GM18508 (cell line): ENCODE data around the gene RABGAP1L.
"Not testable (repeated sequence)": the region's sequence is repeated elsewhere in the genome, so short reads cannot be mapped to it uniquely, and the experiment has no call there.

Experiments
- ATAC-seq: cut with Tn5 transposase; IDR thresholded peaks from one replicate; pipeline ENCODE4 v1.9.1; 2021; ENCODE audit warnings: moderate number of reproducible peaks; ENCODE audit not compliant: insufficient read depth, unreplicated experiment

RABGAP1L gene

DNA sequence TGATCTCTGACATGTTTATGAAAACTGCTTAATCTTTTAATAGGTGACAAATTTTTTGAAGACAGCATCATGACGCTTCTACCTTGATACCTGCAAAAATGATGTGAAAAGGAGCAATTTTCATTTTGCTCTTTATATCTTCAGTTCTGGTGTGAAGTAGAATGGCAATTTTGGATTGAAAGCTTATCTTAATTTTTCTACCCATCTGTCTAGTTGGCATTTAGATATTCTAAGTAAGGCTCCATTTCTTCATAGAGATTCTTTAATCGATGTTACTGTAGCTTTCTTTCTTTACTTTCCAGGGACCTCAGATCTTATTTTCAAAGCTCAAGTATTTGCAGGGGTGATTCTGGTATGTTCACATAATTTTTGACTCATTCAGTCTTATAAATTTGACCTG, 256.2 kb downstream of the RABGAP1L start:
- no peak for ATAC-seq

DNA sequence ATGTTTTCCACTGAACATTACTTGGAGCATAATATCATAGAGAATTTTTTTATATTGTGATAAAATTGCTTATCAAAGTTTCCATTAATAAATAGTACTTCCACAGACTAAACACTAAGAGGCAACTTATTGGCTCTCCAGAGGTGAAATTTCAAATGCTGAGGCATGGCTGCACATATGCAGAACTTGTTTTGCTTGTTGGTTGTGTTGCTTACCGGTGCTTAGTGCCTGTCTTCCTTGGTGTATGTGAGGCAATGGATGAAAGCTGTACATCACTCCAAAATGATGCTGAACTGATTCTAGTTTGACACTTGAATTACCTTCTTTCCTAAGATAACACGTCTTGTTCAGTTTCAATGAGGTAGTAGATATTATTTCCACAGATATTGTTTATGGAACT, 258.6 kb downstream of the RABGAP1L start:
- no peak for ATAC-seq

DNA sequence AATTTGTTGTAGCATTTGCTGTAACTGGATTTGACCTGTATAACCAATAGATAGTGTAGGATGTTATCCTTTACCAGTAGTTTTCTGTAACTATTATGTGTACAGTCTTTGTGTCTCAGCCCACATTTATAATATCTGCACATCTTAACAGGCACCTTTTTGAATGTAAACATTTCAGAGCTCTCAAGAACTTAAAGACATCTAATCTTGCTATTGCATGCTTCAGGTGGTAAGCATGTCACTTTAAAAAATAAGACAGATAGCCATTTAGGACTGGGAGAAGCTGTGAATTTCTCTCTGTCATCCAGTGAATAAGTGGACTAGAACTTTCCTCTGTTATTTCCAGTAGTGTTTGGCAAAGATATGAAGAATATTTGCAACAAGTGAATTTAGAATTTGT, 265.8 kb downstream of the RABGAP1L start:
- ATAC-seq: no peak

DNA sequence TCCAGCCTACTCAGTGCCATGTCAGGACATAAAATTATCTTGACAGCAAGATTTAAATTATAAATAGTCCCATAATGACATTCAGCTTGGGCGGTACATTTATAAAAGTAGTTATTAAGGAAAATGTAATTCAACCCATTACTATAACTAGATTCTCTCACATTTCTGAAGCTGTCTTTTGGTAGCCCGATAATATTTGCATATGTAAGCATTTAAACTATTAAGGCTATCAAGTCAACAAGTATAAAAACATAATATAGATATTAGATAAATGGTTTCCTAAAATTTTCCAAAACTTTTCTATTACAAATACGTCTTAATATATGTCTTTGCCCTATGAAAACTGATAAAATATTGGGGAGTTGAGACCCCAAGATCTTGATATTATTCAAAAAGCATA, 266.8 kb downstream of the RABGAP1L start:
- no peak for ATAC-seq

DNA sequence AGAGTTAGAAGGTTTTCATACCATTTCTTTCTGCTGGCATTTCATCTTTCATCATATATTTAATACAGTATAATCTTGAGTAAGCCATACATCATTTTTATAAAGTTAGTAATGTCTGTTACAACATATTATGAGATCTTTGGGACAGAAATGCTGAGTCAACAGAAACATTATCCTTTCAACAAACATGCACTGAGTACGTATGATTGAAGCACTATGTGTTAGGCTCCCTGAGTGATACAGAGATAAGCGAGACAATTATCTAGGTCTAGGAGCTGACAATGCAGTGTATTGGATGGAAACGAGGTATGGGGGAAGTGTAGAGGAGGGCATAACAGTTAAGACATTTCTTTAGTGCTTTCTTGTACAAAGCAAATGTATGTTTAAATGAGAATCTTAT, 268.7 kb downstream of the RABGAP1L start:
- no peak for ATAC-seq

DNA sequence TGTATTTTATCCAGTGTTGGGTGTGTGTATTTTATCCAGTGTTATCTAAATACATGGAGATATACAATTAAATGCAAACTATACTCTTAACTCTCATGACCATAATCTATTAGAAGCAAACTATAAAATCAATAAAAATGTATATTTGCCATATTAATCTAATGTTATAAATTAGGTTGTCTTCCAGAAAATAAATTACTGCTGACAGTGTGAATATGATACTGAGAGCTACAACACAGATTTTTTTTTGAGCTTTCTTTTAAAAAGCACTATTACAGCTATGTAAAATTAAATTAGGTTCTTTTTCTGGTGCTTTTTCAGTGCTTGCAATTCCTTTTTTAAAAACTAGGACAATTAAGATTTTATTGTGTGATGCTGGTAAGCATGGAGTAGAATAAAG, 269.4 kb downstream of the RABGAP1L start:
- no peak for ATAC-seq

DNA sequence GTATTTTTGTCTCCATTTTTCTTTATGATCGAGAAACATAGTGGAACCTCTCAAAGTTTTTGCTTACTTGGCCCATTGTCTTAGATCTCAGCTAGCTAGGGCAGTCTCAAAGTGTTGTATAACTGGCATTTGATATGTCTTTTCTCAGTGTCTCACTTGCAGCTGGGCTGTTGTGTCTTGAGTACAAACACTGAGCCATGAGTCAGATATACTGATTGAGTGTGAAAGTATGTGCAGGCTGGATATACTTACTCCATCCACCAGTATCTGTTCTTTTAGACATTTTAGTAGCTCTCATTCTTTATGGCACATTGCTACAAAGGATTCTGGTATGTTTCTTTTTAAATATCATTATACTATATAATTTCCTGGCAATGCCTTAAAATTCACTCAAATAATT, 274.1 kb downstream of the RABGAP1L start:
- ATAC-seq: no peak

DNA sequence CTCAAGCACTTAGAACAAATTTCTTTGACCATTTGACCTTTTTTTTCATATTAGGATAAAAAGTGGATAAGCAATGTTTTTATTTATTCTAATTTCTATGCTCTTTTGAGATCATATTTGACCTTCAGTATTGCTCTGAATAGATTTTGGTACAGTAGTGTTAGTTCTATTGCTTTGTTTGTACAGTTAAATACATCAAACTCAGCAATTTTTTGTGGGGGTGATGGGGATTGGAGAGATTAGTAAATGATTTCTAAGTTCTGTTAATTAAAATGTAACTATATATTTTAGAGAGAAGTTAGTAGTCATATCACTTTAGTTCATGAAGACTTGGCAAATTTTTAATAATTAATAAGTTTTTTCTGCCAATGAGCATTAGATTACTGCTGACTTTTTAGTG, 286.0 kb downstream of the RABGAP1L start:
- ATAC-seq: no peak

DNA sequence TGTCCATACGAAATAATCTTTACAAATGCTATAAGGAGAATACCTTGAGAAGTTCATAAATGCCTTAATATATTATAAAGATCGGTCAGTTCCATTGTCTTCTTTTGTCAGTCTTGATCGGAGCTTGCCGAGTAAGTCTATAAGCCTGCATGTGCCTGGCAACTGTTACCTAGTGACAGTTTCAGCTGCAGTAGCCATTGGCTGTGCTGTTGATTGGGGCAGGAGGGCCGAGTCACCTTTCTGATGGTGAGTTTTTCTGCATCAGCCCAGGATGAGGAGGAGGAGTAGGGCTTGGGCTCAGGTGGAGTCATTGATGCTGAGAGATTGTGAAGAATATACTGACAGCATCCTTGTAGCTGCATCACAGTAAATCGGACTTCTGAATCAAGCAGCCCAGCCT, 286.5 kb downstream of the RABGAP1L start:
- ATAC-seq: no peak

DNA sequence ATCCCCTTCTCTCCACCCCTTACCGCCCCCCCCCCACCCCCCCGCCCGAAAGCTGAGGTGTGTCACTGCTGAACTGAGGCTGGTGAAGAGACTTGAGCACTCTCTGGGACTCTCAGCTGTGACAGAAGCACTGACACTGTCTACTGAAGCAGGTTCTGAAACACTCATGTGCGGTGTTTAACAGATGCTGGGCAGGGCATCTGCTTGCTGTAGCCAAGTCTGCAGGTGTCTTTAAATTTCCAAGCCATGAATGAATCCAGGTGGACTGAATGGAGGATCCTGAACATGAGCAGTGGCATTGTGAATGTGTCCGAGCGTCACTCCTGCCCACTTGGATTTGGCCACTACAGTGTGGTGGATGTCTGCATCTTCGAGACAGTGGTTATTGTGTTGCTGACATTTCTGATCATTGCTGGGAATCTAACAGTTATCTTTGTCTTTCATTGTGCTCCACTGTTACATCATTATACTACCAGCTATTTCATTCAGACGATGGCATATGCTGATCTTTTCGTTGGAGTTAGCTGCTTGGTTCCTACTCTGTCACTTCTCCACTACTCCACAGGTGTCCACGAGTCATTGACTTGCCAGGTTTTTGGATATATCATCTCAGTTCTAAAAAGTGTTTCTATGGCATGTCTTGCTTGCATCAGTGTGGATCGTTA, 288.7 kb downstream of the RABGAP1L start, which contains the start of gene GPR52:
TSS of gene GPR52 (plus strand) at position 99 of the 665 bp plus-strand sequence. CDS start at position 247, 148 bp downstream.
- ATAC-seq: no peak

DNA sequence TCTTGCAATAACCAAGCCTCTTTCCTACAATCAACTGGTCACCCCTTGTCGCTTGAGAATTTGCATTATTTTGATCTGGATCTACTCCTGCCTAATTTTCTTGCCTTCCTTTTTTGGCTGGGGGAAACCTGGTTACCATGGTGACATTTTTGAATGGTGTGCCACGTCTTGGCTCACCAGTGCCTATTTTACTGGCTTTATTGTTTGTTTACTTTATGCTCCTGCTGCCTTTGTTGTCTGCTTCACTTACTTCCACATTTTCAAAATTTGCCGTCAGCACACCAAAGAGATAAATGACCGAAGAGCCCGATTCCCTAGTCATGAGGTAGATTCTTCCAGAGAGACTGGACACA, 289.2 kb downstream of the RABGAP1L start:
- ATAC-seq: no peak

DNA sequence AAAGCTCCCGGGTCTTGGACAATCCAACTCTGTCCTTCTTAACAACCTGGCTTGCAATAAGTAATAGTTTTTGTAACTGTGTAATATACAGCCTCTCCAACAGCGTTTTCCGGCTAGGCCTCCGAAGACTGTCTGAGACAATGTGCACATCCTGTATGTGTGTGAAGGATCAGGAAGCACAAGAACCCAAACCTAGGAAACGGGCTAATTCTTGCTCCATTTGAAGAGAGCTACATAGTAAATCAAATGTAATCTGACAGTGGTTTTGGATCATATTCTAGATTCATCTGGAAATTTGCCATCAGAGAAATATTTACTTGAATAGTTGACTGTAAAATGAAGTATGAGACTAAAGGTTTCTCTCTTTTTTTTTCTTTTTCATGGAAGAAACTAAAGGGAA, 289.7 kb downstream of the RABGAP1L start:
- ATAC-seq: no peak

DNA sequence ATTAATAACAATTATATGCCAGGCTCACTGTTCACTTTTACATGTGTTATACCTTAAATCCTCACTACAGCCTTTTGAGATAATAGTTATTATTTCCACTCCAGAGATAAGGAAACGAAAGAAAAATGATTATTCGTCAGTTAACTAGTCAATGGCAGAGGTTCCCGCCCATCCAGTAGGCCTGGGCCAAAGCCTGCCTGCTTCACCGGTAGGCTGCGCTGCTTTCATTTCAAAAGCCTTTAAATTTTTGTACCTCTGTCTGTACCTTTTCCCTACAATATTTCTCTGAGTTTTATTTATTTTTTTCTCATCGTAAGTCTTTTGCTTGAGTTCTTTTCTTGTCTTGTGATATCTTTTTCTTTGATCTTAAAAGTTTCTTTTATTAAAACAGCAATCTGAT, 292.1 kb downstream of the RABGAP1L start:
- ATAC-seq: no peak

DNA sequence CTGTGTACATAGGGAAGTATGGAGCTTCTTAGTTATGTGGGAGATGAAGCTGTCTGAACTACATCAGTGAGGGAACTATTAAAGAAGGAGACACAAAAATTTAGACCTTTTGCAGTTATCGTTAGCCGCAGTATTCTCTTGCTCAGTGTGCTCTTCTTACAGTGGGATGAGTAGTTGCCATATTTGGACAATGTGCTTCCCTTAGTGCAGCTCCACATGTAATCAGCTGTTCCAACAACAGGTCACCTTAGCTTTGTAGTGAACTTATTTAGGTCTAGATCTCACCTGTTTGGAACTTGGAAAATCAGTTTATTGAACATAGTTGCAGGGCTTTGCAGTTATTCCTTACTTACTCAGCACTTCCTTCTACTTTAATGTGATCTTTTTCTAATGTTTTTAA, 306.5 kb downstream of the RABGAP1L start:
- no peak for ATAC-seq

DNA sequence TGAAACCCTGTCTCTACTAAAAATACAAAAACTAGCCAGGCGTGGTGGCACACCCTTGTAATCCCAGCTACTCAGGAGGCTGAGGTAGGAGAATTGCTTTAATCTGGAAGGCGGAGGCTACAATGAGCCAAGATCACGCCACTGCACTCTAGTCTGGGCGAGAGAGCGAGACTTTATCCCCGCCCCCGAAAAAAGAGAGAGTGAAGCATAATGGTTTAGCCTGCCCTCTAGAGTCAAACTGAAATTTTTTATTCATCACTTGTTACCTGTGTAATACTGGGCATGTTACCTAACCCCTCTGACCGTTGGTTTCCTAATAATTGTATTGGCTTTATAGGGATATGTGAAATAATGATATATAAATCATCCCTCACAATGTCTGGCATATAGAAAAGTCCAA, 307.3 kb downstream of the RABGAP1L start:
- ATAC-seq: no peak

DNA sequence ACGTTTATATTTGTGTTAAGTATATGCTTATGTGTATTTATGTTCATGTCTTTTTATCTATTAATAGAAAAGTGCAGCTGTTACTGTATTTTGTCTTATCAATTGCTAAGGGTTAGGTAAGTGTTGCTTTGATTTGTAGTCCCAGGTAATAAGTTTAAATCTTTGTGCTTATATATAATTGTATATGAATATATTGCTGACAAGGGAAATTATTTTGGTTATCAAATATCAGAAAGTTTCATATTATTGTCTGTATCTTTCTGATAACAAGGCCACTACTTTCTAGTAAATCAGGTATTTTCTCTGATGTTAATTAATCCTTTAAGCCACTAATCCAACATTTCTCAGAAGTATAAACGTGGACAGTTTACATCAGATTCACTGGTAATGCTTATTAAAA, 309.7 kb downstream of the RABGAP1L start:
- ATAC-seq: no peak

DNA sequence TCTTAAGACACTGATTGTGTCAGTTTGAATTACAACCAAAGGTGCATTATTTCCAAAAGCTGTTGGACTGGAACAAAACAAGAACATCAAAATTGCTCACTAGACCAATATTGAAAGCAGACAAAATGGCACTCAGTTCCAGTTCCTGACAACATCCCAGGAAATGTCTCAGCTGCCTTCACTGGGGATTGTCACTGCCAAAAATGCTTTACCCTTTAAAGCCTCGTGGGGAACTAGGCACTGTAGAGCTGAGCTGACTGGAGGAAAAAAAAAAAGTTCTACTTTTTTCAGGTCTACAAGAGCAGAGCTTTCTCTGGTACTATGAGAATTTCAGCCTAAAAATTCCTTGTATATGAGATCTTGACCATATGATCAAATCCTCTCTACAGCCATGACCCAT, 310.4 kb downstream of the RABGAP1L start:
- ATAC-seq: no peak

DNA sequence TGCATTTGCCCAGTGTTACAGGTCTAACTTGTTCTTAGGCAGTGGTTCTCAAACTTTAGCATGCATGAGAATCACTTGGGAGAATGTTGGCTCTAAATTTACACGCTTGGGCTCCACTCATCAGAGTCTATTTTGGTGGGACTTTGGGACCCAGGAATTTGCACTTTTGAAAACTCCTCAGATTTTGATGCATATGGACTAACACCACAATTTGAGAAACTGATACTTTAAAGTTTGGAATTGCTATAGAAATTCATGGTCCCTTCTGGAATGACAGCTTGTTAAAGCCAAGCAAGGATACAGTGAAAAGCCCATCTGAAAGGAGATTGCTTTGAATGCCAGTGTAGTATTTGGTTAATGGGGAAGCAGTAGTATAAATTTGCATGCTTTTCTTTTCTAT, 320.0 kb downstream of the RABGAP1L start:
- no peak for ATAC-seq

DNA sequence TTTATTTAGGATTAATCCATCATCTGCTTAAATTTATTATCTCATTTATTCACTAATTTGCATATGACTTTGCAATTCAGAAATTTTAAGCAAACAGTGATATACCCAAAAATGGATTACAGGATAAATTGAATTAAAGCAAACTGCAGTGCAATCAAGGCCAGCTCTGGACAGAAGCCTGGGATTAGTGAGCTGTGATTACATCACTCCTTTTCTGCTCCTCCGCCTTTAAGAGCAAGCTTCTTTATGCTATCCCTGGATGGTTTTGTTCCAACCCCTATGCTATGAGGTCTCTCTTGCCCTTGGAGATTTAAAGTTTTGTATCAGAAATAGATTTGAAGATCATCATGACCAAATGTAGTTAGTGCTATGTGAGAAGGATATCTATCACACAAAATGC, 321.0 kb downstream of the RABGAP1L start:
- ATAC-seq: no peak

DNA sequence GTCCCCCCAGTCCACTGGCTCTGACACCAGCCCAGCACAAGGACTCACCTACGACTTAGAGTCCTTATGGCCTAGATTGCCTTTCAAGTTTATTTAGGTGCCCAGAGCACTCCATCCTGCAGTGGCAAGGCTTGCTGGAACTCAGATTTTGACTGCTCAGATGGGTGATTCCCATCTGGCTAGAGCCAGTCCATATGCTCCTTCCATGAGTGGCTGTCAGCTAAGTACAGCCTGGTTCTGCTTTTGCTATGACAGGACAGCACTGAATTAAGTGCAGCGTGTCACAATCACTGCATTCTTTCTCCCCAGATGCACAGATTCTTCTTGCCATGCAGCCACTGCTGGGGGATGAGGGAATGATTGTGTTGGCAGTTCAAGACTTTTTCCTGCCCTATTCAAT, 332.3 kb downstream of the RABGAP1L start:
- no peak for ATAC-seq

DNA sequence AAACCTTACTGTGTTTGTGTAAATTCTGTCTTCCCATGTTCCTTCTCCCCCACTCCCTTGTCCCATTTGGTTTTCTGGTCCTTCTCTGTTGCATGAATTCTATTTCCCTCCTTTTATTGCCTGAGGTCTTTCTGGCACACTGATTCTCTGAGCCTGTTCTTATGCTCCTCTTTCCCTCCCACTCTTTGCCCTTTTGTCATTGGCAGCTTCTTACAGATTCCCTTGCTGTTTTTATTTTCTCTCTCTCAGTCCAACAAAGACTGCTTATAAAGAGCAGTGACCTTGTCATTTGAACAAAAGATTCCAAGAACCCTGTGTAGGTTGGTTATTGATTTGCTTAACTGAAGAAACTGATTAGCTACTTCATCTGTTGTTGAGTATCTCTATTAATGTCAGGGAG, 338.2 kb downstream of the RABGAP1L start:
- ATAC-seq: no peak

DNA sequence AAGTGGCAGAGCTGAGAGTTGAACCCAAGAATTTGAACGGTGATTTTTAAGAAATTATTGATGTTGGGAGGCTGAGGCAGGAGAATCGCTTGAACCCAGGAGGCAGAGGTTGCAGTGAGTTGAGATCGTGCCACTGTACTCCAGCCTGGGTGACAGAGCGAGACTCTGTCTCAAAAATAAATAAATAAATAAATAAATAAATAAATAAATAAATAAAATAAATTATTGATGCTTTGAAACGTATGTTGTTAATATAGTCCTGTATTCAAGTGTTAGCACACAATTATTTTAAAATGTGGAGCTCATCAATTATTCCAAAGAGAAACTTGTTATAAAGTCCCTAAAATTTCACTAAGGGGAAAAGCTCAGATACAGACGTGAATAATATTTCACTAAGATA, 357.4 kb downstream of the RABGAP1L start:
- ATAC-seq: not testable (repeated sequence)

DNA sequence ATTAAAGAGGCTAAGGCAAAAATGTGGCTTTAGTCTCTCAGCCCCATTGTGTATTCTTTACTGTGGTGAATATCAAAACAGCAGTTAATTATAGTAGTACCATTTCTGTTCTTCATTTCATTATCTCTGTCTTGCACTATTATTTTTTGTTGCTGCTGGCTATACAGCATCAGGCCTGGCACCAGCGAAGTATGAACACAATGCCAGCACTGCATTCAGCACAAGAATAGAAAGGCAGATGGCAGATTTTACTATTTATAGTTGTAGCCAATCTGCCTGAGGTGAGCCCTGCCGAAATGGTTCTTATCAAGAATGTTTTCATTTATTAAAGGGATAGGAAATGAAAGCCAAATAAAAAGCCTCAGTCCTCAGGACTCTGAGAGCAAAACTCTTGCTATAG, 360.5 kb downstream of the RABGAP1L start:
- ATAC-seq: no peak
